Mesothelial cell of epicardium (in vitro differentiated cells): Measurements from ENCODE around the gene IGBP1. TPM values are rescaled to one million over a fixed set of nuclear protein-coding genes. Genes with fewer than 3 reads are reported as not detected.

Source experiments
- DNase-seq, 2 experiments: peaks; one replicate each; pipeline ENCODE4 v3.0.0; 2021; ENCODE audit warnings: low spot score in 2 of 2; ENCODE audit not compliant: unreplicated experiment in 2 of 2
- H3K27ac Mint-ChIP-seq: 2 replicates; pipeline ENCODE4 v1.8.0; 2021; ENCODE audit warnings: mixed read lengths
- H3K27me3 Mint-ChIP-seq: 2 replicates; pipeline ENCODE4 v1.8.0; 2021; ENCODE audit warnings: low read depth, mixed read lengths
- H3K36me3 Mint-ChIP-seq: 2 replicates; pipeline ENCODE4 v1.8.0; 2021; ENCODE audit warnings: mixed read lengths
- H3K4me1 Mint-ChIP-seq: 2 replicates; pipeline ENCODE4 v1.8.0; 2021; ENCODE audit warnings: mixed read lengths
- H3K4me3 Mint-ChIP-seq: 2 replicates; pipeline ENCODE4 v1.8.0; 2021; ENCODE audit warnings: mild to moderate bottlenecking, moderate library complexity, mixed read lengths
- H3K9me3 Mint-ChIP-seq: 2 replicates; pipeline ENCODE4 v1.8.0; 2021; ENCODE audit warnings: mixed read lengths
- total RNA-seq: library from RNA; stranded (reverse); gene quantifications from 3 replicates; pipeline ENCODE4 v1.2.1, GENCODE V29; 2021
- TF ChIP-seq, protein P1 (sequence below): fragments of 200-600 bp; sonication (generic); IDR thresholded peaks from one replicate; pipeline ENCODE4 v1.5.0; 2021; ENCODE audit warnings: antibody characterized with exemption; ENCODE audit not compliant: unreplicated experiment

The IGBP1 gene
- total RNA-seq, 1 donor from 2014 or later, result 60.1 TPM

DNA sequence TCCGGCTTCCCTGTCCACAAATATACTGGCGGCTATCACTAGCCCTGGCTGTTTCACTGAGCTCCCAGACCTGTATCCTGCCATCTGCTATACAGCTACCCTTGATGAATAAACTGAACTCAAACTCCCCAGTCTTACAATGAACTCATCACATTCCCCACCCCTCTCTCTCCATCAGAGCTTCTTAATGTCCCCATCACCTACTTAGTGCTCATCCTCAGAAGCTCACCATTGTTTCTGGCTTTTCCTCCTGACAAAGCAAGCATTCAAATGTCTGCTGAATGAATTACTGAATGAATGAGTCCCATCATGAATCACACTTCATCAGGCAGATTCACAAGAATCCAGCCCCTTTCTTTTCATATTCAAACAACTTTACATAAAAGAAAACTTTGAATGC is 38.4 kb downstream of the IGBP1 start:
- Mint-ChIP-seq H3K36me3 (no peaks in the 10 kb centered on the region), H3K4me1 (peaks cover 17% of the 10 kb centered on the region), H3K4me3 (no peak overlapping the region), H3K9me3 (peaks cover 11% of the 10 kb centered on the region), H3K27me3 (no peaks in the 10 kb centered on the region), H3K27ac (no peak overlapping the region)
- no peak for DNase-seq
- TF ChIP-seq, protein P1, sequence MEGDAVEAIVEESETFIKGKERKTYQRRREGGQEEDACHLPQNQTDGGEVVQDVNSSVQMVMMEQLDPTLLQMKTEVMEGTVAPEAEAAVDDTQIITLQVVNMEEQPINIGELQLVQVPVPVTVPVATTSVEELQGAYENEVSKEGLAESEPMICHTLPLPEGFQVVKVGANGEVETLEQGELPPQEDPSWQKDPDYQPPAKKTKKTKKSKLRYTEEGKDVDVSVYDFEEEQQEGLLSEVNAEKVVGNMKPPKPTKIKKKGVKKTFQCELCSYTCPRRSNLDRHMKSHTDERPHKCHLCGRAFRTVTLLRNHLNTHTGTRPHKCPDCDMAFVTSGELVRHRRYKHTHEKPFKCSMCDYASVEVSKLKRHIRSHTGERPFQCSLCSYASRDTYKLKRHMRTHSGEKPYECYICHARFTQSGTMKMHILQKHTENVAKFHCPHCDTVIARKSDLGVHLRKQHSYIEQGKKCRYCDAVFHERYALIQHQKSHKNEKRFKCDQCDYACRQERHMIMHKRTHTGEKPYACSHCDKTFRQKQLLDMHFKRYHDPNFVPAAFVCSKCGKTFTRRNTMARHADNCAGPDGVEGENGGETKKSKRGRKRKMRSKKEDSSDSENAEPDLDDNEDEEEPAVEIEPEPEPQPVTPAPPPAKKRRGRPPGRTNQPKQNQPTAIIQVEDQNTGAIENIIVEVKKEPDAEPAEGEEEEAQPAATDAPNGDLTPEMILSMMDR, result no peak

DNA sequence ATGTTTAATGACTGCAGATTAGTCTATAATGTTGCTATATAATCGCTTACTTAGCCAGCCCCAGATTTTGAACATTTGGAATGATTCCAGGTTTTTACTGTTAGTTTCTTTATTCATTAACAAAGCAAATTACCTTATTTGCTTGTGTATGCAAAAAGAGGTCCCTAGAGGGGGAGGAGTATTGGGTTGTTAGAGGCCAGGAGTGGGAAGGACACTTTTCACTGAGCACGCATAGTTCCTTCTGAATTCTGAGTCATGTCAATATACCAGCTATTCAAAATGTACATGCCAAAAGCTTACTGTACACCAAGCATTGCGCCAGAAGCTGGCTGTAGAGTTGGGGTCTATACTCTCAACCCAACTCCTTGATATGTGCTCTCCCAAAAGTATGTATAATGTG is 39.0 kb downstream of the IGBP1 start:
- DNase-seq, result no peak
- H3K36me3 Mint-ChIP-seq, result no peaks in the 10 kb centered on the region
- TF ChIP-seq, protein P1, result no peak
- H3K9me3 Mint-ChIP-seq, result peaks cover 11% of the 10 kb centered on the region
- no peaks in the 10 kb centered on the region for H3K27me3 Mint-ChIP-seq
- H3K27ac Mint-ChIP-seq, result no peak overlapping the region
- H3K4me3 Mint-ChIP-seq, result no peak overlapping the region
- H3K4me1 Mint-ChIP-seq, result peaks cover 15% of the 10 kb centered on the region

DNA sequence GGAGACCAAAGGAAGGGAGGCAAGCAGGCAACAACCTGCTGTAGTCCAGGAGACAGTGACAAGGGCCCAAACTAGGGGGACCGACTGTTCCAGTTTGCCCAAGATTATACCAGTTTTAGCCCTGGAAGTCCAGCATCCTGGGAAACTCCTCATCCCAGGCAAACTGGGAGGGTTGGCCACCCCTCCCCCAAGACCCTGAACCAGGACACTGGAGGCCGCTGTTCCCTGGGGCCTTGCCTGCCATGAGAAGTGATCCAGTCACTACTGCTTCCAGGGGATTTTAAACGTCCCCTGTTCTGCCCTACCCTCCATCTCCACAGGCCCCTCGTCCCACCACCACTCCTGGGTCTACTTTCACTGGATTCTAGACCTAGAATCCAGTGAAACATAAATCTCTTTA is 39.7 kb downstream of the IGBP1 start:
- H3K4me1 Mint-ChIP-seq, result peaks cover 9% of the 10 kb centered on the region
- TF ChIP-seq, protein P1, result no peak
- no peak for DNase-seq

DNA sequence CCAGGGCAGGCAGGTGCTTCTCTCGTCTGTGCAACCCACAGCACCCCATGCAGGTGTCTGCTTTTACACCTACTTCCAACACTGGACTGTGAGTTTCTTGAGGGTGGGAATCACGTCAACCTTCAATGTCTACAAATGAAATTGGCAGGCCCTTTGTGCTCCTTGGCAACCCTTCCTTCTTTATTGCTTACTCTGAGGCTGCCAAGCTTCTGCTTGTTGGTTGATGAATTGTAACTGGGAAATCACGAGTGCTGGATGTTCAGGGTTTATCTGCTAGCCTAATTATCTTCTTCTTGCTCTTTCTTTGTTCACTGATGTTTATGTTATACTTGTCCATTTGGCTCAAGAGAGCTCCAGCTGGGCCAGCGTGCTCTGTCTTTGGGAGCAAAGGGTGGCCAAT is 41.5 kb downstream of the IGBP1 start:
- H3K4me1 Mint-ChIP-seq, result no peaks in the 10 kb centered on the region
- no peak for DNase-seq
- peaks cover 8% of the 10 kb centered on the region for H3K9me3 Mint-ChIP-seq
- H3K27ac Mint-ChIP-seq, result no peak overlapping the region
- H3K27me3 Mint-ChIP-seq, result no peaks in the 10 kb centered on the region
- H3K4me3 Mint-ChIP-seq, result no peak overlapping the region
- TF ChIP-seq, protein P1, result no peak
- no peaks in the 10 kb centered on the region for H3K36me3 Mint-ChIP-seq

More for the DNA sequence above, 39.7 kb downstream of the IGBP1 start:
- H3K27me3 Mint-ChIP-seq, result no peaks in the 10 kb centered on the region
- peaks cover 8% of the 10 kb centered on the region for H3K9me3 Mint-ChIP-seq
- H3K27ac Mint-ChIP-seq, result no peak overlapping the region
- no peak overlapping the region for H3K4me3 Mint-ChIP-seq
- H3K36me3 Mint-ChIP-seq, result no peaks in the 10 kb centered on the region

DNA sequence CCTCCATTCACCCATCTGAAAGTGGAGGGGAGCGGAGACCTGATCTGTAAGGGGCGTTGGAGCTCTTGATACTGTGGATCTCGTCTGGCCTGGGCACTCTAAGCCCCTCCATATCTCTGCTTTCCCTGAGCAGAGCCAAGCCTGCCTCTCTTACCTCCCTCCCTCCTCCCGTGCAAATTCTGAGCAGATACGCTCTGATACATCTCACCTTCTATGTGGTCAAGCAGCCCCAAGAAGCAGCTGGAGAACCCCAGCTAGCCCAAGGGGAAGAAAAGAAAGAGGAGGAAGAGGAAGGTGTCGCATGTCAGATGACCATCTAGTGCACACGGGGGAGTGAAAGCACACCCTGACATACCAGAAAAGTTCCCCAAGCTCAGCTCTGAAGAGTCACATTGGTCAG is 42.1 kb downstream of the IGBP1 start:
- Mint-ChIP-seq H3K9me3 (peaks cover 4% of the 10 kb centered on the region), H3K4me3 (no peak overlapping the region), H3K27ac (no peak overlapping the region), H3K27me3 (no peaks in the 10 kb centered on the region), H3K36me3 (no peaks in the 10 kb centered on the region), H3K4me1 (no peaks in the 10 kb centered on the region)
- DNase-seq, result no peak
- TF ChIP-seq, protein P1, result no peak

DNA sequence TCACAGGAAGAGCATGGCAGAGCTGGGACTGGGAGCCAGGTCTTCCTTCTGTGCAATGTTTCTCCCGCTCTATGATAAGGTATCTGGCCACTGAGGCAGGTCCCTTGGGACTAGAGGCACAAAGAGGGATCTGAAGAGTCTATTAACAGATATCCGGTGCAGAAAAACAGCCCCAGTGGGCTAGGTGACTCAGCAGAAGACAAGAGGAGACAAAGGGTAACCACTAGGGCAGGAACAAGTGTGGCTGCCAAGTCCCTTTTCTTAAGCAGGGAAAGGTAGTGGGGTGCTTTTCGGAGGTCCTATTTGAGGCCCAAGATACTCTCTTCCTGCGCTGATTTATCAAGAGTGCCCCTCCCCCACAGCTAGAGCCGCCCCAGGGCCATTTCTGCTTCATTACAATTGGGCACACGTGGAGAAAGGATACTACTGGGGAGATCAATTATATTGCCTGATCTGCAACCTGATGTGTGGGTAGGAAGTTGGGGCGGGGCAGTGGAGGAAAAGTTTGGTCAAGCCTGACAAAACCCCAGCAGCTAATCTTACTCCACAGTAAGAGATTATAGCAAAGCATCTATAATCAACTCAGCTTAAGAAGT is 43.8 kb downstream of the IGBP1 start, which contains the start of gene DGAT2L6:
DGAT2L6 (plus strand) TSS at position 546 of the 596 bp plus-strand sequence. CDS start 100 bp downstream, outside the sequence.
- TF ChIP-seq, protein P1, result no peak
- Mint-ChIP-seq H3K27me3 (no peaks in the 10 kb centered on the region), H3K4me1 (no peaks in the 10 kb centered on the region), H3K27ac (no peak within 1 kb of the TSS), H3K9me3 (peaks cover 6% of the 10 kb centered on the region), H3K36me3 (no peaks in the 10 kb centered on the region), H3K4me3 (no peak within 1 kb of the TSS)
- no peak for DNase-seq
